ENCODE results near the gene CDH23.

The CDH23 gene

DNA sequence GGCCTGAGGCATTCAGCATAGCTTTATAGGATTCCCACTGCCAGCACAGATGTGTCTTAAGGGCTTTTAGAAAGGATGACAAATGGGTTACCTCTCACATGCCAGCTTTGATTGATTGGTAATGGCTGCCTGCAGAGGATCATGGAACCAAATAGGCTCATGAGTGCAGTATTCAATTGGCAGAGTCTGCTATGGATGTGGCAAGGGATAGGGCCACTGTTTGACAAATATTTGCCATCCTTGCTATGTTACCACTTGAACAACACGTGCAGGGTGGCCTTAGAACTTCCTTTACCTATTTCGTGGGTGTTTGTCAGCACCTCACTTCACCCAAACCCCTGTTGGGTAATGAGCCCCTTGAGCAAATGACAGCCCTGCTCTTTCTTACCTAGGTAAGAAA lies 183.7 kb downstream of the CDH23 start:
- TF ChIP-seq, protein P1, sequence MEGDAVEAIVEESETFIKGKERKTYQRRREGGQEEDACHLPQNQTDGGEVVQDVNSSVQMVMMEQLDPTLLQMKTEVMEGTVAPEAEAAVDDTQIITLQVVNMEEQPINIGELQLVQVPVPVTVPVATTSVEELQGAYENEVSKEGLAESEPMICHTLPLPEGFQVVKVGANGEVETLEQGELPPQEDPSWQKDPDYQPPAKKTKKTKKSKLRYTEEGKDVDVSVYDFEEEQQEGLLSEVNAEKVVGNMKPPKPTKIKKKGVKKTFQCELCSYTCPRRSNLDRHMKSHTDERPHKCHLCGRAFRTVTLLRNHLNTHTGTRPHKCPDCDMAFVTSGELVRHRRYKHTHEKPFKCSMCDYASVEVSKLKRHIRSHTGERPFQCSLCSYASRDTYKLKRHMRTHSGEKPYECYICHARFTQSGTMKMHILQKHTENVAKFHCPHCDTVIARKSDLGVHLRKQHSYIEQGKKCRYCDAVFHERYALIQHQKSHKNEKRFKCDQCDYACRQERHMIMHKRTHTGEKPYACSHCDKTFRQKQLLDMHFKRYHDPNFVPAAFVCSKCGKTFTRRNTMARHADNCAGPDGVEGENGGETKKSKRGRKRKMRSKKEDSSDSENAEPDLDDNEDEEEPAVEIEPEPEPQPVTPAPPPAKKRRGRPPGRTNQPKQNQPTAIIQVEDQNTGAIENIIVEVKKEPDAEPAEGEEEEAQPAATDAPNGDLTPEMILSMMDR (IDR thresholded peaks at IDR 0.05): no peak

DNA sequence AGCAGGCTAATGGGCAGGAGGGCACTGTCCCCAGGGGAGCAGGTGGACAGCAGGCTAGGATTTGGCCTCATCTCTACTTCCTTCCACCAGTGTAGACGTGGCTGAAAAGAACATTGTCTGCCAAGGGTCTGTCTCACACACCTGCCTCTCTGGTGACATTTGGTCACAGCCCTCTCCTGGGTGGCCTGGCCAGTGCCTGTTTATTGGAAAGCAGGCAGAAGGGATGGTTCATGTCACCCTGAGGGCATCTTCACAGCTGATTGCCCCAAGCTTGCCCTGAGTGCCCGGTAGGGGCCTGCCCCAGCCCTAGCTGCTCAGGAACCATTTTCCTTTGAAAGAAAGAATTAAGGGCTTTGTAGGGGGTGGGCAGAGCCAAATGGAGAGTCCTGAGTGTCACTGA lies 184.2 kb downstream of the CDH23 start:
- TF ChIP-seq, protein P1 (IDR thresholded peaks at IDR 0.05): no peak

DNA sequence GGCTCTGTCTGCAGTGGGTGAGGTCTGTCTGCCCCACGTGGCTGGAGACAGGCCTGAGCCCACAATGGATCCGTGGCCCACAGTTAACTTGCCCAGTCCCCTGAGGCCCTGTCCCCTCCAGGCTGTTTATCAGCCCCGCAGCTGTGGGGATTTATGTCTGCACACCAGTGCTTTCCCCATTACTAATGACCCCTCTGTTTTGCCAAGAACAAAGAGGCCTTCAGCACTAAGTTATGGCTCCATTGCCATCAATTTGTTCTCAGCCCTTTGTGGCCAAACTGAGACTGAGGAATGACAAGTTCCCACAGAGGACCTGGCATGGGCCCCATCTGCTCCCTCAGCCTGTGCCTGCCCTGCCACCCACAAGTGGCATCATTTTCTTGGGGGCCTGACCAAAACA lies 184.7 kb downstream of the CDH23 start:
- TF ChIP-seq, protein P1 (IDR thresholded peaks at IDR 0.05): no peak

DNA sequence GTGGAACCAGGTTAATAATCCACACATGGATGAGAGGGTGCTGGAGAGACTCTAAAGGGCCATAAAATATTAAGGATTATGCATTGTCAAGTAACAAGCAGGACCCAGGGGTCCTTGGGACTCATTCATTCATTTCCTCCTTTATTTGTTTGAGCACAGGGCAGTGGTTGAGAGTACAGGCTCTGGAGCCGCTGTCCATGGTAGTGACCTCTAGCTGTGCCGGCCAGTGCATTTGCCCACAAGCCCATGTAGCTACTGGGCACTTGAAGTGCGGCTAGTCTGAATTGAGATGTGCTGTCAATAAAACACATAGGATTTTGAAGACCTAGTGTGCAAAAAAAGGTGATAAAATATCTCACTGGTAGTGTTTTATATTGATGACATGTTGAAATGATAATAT lies 185.3 kb downstream of the CDH23 start:
- TF ChIP-seq, protein P1 (IDR thresholded peaks at IDR 0.05): no peak

DNA sequence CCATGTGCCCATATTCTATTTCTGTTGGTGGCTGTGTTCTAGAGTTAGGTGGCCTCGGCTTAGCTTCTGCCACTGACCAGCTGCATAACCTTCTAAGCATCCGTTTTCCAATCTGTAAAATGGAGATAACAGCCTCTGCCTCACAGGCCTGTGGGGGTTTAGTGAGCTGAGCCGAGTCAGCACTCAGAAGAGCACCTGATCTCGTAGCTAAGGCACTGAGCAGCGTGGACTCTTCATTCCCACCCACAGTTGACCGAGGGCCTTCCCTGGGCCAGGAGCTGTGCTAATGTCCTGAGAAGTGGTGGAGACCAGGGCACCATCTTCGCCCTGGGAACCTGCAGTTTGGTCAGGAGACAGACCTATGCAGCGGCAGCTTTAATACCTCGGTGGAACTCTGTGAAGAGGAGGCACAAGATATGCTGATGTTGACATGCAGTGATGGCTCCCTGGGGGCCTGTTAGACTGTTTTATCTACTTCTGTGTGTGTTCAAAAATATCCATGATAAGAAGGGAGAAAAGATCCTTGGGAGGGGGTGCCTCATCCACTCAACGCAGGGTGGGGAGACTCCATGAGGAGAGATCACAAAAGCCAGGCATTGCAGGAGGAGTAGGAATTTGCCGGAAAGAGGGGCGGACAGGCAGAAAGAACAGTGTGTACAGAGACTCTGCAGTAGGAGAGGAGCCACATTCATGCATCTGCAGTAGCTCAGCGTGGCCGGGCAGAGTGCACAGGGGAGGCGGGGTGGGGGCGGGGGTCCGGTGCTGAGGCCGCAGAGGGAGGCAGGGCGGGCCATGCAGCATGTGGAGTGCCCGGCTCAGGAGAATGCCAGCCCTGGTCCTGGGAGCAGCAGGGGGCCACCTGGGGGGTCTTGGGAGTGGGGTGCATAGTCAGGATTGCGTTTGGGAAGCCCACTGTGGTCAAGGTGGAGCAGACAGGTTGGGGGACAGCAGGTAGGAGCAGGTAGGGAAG lies 186.1 kb downstream of the CDH23 start:
- TF ChIP-seq, protein P1 (IDR thresholded peaks at IDR 0.05): no peak

DNA sequence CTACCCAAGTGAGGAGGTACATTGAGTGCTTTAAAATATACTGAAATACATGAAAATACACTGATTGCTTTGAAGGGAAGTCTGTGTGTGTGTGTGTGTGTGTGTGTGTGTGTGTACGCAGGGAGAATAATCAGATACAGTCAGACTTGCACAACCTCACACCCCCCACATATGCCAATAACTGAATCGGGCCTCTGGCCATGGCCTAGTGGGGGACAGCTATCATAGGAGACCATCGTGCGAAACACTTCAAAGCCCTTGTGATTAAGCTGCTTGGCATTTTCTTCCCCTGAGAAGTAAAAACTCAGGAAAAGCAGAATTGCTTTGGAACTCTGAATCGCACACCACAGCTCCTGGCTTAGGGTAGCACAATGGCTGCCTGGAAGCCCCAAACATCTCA lies 187.7 kb downstream of the CDH23 start:
- TF ChIP-seq, protein P1 (IDR thresholded peaks at IDR 0.05): no peak

DNA sequence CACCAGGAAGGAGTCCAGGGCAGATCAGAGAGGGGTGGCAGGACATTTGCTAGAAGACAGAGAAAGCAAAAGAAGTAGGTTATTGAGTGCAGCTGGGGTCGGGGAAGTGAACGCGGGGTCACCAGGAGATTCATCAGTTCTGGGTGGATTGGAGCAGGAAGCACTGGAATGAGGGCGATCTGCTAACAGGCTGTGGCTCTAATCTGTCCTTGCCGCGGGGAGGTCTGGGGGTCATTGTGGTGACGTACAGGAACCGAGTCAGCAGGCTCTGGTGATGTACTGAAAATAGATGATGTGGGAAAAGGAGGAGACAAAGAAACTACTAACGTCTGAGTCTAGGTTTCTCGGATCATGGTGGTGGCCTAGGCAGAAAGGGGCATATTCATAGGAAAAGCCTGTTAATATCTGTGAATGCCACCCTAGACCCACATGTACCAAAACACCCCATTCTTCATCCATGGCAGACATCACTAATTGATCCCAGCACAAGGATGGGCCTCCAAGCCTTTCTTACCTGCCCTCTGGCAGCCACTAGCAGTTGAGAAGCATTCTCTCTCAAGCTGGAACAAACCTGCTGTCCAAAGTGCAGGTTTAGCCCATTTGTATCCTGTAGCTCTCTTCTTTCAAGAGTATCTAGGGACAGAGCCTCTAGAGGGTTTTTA lies 188.3 kb downstream of the CDH23 start:
- TF ChIP-seq, protein P1 (IDR thresholded peaks at IDR 0.05): no peak

Data from LNCAP (cell line).